Adrenal gland (tissue), 12 donors: ENCODE results near the gene KRTDAP. TPM values are rescaled to one million over a fixed set of nuclear protein-coding genes. Genes with fewer than 3 reads are reported as not detected.

Experiments used
- DNase-seq, 7 donors: peaks; one replicate each; pipeline ENCODE4 v3.0.0-alpha.2; 2019 to 2020
- H3K27ac ChIP-seq, 5 donors: fragments of 200-600 bp; sonication (generic) in 4 of 5; 1 replicate in 3 of 5; 2 replicates in 2 of 5; pipeline versions ENCODE4 v1.5.1 to v1.8.0; 2016 to 2020; ENCODE audit warnings: mild to moderate bottlenecking in 1 of 5
- H3K27me3 ChIP-seq: fragments of 200-600 bp; 2 replicates; pipeline ENCODE4 v1.8.0; 2021
- H3K36me3 ChIP-seq, 2 donors: fragments of 200-600 bp; replicated peaks in 1 of 2; 1 replicate in 1 of 2; 2 replicates in 1 of 2; pipeline versions ENCODE4 v1.5.1 to v1.8.0; 2018 to 2022
- H3K4me1 ChIP-seq, 2 donors: fragments of 200-600 bp; replicated peaks in 1 of 2; 1 replicate in 1 of 2; 2 replicates in 1 of 2; pipeline versions ENCODE4 v1.5.1 to v1.8.0; 2018 to 2021
- H3K4me3 ChIP-seq, 4 donors: fragments of 200-600 bp; sonication (generic) in 3 of 4; one replicate each; pipeline ENCODE4 v1.5.1; 2016 to 2018
- H3K9me3 ChIP-seq, 3 donors: fragments of 200-600 bp; sonication (generic) in 1 of 3; replicated peaks in 1 of 3; 1 replicate in 2 of 3; 2 replicates in 1 of 3; pipeline versions ENCODE4 v1.5.1 to v1.8.0; 2016 to 2021
- CTCF ChIP-seq, 6 experiments: fragments of 450-650 bp in 4 of 6; fragments of 200-600 bp in 2 of 6; sonication (generic) in 1 of 6; IDR thresholded peaks; 1 replicate in 5 of 6; 2 replicates in 1 of 6; pipeline versions ENCODE4 v1.5.1 to v1.8.0; 2016 to 2021; ENCODE audit warnings: antibody characterized with exemption in 6 of 6, mild to moderate bottlenecking in 2 of 6, moderate library complexity in 1 of 6
- POLR2A ChIP-seq, 2 donors: fragments of 450-650 bp; IDR thresholded peaks; one replicate each; pipeline ENCODE4 v1.6.1; 2017; ENCODE audit warnings: antibody characterized with exemption in 2 of 2, mild to moderate bottlenecking in 2 of 2, moderate library complexity in 1 of 2
- WGBS, 4 donors: extraction: QIAGEN DNeasy Blood & Tissue Kit in 2 of 4; methylation state at CpG; one replicate each; pipeline versions ENCODE4 v1.1.5 to v1.1.7; 2013 to 2017; 5-methylcytosine and 5-hydroxymethylcytosine counted together
- intact Hi-C, 2 donors: fragments of 100-400 bp; cut with DNase I; formaldehyde crosslinking; loops; one replicate each; pipeline versions ENCODE4 v1.14.1 to v1.15.0; 2022 to 2023
- polyA plus RNA-seq, 3 donors: library from polyadenylated mRNA; stranded (reverse); fragments of 200-250 nt in 2 of 3; fragments of 350-450 nt in 1 of 3; fragmentation: Illumina TruSeq in 1 of 3; extraction: RNeasy Lipid Tissue Mini Kit (QIAGEN cat#74804) in 1 of 3; gene quantifications; one replicate each; pipeline ENCODE4 v1.2.3, GENCODE V29; 2013 to 2014
- total RNA-seq, 9 donors: library from RNA; depleted of rRNA in 4 of 9; stranded (reverse); fragments of >200 nt in 4 of 9; fragments of 120-200 nt in 1 of 9; fragmentation: NEBNext Ultra II Directional in 1 of 9; extraction: Animal tissue kit (Norgen Biotek cat#: 25700) in 1 of 9; gene quantifications; one replicate each; pipeline versions ENCODE4 v1.1.0 to v1.2.4, GENCODE V29; 2013 to 2023
- donor health status: healthy with polysubstance abuse.
- donor health status: Bipolar disorder and iron deficiency.
- donor health status: DM: yes; HTN: yes; CAD: no.
- donor health status: DM: no; HTN: no; CAD: no.
- donor health status: DM: no; HTN: no; CAD: no.
- donor health status: DM: yes; HTN: yes; CAD: no.

The KRTDAP gene
- total and polyA plus RNA-seq, 12 donors, result not detected

GRCh38 chr19:35508129-35508528, 17.9 kb upstream of the KRTDAP start:
- H3K4me1 ChIP-seq, result peaks cover 5 to 10% of the 10 kb centered on the region in 2 donors
- H3K4me3 ChIP-seq, result no peak overlapping the region
- 73 to 91% (median 86%) methylated on average over 3 of the region's 3 CpGs for WGBS, 4 donors
- no peaks in the 10 kb centered on the region for H3K9me3 ChIP-seq
- DNase-seq, result no peak
- intact Hi-C loops, result no loop called here
- H3K27me3 ChIP-seq, result peaks cover 3% of the 10 kb centered on the region
- H3K36me3 ChIP-seq, result no peaks in the 10 kb centered on the region
- H3K27ac ChIP-seq, result no peak overlapping the region
- no peak for TF ChIP-seq CTCF (IDR thresholded peaks at IDR 0.05)
- no peak for TF ChIP-seq POLR2A (IDR thresholded peaks at IDR 0.05)

GRCh38 chr19:35507561-35507960, 17.3 kb upstream of the KRTDAP start:
- Histone ChIP-seq H3K4me3 (no peak overlapping the region), H3K27ac (no peak overlapping the region), H3K9me3 (no peaks in the 10 kb centered on the region), H3K4me1 (peaks cover 5 to 10% of the 10 kb centered on the region in 2 donors), H3K27me3 (peaks cover 3% of the 10 kb centered on the region), H3K36me3 (no peaks in the 10 kb centered on the region)
- intact Hi-C loops, result no loop called here
- no peak for DNase-seq
- WGBS, 4 donors, result 85 to 94% (median 87%) methylated on average over 11 of the region's 11 CpGs
- TF ChIP-seq POLR2A (IDR thresholded peaks at IDR 0.05) (no peak), CTCF (IDR thresholded peaks at IDR 0.05) (no peak)

DNA sequence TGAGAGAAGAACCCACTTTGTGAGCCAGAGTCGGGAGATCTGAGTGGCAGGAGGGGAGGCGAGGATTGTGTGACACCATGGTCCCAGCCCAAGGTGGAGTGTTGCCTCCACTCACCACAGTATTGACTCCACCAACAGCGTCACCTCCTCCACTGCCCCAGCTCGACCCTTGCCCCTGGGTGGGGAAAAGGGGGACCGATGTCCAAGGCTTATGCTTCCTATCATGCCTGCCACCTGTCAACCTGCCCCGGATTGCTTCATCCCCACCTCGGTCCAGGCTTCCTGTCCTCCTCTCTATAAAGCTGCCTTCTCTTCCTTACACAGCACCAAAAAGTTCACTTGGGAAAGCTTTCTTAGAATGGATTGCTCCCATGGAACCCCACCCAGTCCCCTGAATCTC, 15.7 kb upstream of the KRTDAP start:
- no peak overlapping the region for H3K4me3 ChIP-seq
- H3K36me3 ChIP-seq, result no peaks in the 10 kb centered on the region
- 81 to 92% (median 86%) methylated on average over 6 to 7 of the region's 7 CpGs for WGBS, 4 donors
- H3K27ac ChIP-seq, result no peak overlapping the region
- peaks cover 3% of the 10 kb centered on the region for H3K27me3 ChIP-seq
- intact Hi-C loops, result no loop called here
- TF ChIP-seq CTCF (IDR thresholded peaks at IDR 0.05) (no peak), POLR2A (IDR thresholded peaks at IDR 0.05) (no peak)
- DNase-seq, result no peak
- no peaks in the 10 kb centered on the region for H3K9me3 ChIP-seq
- H3K4me1 ChIP-seq, result peaks cover 5 to 10% of the 10 kb centered on the region in 2 donors

- H3K36me3 ChIP-seq, result no peaks in the 10 kb centered on the region
- DNase-seq, result no peak
- no peak overlapping the region for H3K4me3 ChIP-seq
- 77 to 91% (median 87%) methylated on average over 4 of the region's 4 CpGs for WGBS, 4 donors
- no peaks in the 10 kb centered on the region for H3K4me1 ChIP-seq
- TF ChIP-seq CTCF (IDR thresholded peaks at IDR 0.05) (no peak), POLR2A (IDR thresholded peaks at IDR 0.05) (no peak)
- H3K27ac ChIP-seq, result no peak overlapping the region
- no peaks in the 10 kb centered on the region for H3K27me3 ChIP-seq
- no peaks in the 10 kb centered on the region for H3K9me3 ChIP-seq
- intact Hi-C loops, result no loop called here
Measured at GRCh38 chr19:35502751-35503150, 12.5 kb upstream of the KRTDAP start.
